Inflammatory macrophage (primary cell): ENCODE results near the gene ASB6.
A peak's percentile ranks its signal among the peaks of the same experiment; 100 is the strongest.

ENCODE experiments used
- DNase-seq, 2 donors: peaks; one replicate each; pipeline ENCODE4 v3.0.0-alpha.2; 2020 to 2022

The ASB6 gene

DNA sequence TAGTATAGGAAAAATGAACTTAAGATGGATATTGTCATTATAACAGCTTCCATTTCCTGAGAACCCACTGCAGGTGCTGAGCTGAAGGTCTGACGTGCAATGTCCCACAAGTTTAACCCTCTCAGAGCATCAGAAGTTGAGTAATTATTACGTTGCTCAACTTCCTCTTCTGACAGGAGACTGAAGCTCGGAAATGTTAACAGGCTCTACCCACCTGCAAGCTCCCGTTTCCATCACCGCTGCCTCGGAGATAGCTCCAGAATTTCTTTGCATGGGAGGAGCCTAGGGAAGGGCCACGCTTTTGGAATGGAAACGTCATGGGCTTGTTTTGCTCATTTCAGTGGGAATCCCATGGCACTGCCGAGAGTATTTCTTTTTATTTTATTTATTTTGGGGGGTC is 17.0 kb downstream of the ASB6 start:
- peak; percentile 74 to 78 for DNase-seq

DNA sequence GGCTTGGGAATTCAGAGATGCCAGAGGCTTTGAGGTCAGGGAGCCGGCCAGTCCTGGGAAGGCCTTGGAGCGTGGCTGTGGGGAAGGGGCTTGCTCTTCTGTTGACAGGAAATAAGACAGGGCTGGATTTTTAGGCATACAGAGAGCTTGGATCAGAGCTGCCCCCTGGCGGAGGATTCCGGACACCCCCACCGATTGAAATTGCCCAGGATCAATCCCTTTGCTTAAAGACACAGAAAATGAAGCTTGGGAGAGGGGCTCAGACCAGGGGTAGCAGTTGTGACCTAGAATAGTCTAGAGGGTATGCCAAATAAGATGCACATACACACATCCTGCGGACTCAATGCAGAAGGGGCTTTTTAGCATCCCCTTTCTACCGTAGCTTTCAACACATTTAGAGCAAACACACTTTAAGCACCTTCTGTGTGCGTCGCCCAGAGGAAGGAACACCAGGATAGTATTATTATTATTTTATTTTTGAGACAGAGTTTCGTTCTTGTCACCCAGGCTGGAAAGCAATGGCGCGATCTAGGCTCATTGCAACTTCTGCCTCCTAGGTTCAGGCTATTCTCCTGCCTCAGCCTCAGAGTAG is 17.7 kb downstream of the ASB6 start:
- peak; percentile 50 to 54 for DNase-seq

DNA sequence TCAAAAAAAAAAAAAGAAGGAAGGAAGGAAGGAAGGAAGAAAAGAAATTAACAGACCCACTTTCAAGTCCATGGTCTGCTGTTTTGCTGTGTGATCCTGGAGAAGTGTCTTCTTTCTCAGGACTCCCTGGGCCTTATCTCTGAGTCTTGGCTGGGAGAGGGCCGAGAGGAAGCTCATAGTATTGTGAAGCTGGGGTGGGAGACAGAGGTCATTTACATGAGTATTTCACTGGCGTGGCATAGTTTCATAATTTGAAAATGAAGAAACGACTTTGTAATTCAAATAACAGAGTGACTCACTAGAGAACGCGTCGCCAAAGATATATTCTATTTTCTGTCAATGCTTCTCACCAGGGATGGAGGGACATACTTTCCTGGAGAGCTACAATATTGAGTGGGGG is 18.6 kb downstream of the ASB6 start:
- peak; percentile 82 to 94 for DNase-seq

DNA sequence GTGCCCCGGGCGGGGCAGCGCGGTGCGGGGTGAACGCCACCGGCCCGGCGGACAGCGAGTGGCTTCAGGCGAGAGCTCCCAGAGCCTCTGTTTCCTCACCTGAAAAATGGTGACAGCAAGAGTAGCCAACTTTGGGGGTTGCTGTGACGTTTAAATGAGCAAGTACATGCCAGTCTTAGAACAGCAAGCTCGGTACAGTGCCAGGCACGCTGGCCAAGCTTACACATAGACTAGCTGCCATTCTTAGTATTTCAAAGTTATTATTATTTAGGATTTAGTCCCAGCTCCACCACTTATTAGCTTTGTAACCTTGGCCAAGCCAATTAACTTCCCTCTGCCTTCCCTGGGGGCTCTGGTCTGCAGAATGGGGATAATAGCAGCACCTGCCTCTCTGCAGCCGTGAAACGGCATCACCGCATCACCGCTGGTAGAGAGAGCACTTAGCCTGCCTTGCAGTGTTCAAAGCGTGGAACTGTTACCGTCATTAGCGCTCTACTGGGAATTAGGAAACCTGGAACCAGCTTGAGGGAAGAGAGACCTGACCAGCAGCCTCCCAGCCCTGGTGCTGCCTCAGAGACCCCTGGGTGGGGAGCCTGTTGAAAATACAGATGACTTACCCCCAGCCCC is 21.2 kb downstream of the ASB6 start, which contains the start of gene C9orf50:
TSS of gene C9orf50 (minus strand) at position 433 of the 627 bp plus-strand sequence. CDS start 527 bp downstream, outside the sequence.
- no peak for DNase-seq

DNA sequence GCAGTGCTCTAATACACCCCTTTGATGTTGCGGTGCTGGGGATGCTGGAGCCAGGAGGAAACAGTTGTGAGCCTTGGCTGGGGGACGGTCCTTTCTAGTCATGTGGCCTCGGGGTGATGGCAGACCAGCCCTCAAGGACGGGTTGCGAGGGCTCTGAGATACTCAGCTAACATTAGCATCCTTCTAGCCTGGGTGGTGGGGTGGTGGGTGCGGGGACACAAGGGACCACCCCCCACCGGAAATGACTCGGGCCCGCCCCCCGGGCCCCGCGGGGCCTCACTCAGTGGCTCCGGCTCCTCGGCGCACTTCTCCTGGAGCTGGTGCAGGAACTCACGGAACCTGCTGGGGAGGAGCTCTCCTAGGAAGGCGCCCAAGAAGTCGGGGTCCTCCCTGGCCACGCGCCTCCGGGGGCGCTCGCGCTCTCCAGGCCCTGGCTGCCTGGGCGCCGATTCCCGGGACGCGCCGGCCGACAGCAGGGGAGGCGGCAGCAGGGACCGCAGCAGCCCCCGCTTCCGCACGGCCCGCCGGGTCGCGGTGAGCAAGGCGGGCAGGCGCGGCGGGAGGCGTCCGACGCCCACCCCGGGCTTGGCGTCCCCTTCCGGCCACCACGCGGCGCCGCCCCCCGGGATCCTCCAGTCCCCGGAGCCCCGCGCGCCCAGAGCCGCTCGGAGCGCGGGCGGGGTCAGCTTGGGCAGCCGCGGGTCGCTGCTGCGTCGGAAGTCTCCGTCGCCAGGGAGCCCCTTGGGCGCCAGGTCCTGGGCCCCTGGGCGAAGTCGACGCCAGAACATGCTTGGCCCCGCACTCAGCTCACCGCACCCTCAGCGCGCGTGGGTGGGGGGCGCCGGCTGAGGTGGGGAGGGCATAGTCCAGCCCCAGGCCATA is 21.9 kb downstream of the ASB6 start:
- peak in 1 of 2 donors; percentile 44 for DNase-seq

DNA sequence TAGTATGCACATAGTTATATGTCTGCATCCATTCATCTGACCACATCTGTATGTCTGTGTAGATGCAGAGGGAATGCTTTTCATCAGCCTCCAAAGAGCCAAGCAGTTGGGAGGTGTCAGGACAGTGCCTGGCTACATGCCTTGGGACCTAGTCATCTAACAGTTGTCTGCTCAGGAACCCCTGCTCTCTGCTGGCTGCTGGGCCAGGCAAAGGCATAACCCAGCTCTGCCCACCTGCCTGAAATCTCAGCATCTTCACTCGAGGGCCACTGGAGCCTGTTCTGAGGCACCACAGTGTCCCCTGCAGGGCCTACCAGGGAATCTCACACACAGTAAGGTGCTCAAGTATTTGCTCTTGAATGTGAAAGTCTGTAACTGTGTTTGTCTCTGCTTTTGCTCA is 24.8 kb downstream of the ASB6 start:
- peak in 1 of 2 donors; percentile 61 for DNase-seq

DNA sequence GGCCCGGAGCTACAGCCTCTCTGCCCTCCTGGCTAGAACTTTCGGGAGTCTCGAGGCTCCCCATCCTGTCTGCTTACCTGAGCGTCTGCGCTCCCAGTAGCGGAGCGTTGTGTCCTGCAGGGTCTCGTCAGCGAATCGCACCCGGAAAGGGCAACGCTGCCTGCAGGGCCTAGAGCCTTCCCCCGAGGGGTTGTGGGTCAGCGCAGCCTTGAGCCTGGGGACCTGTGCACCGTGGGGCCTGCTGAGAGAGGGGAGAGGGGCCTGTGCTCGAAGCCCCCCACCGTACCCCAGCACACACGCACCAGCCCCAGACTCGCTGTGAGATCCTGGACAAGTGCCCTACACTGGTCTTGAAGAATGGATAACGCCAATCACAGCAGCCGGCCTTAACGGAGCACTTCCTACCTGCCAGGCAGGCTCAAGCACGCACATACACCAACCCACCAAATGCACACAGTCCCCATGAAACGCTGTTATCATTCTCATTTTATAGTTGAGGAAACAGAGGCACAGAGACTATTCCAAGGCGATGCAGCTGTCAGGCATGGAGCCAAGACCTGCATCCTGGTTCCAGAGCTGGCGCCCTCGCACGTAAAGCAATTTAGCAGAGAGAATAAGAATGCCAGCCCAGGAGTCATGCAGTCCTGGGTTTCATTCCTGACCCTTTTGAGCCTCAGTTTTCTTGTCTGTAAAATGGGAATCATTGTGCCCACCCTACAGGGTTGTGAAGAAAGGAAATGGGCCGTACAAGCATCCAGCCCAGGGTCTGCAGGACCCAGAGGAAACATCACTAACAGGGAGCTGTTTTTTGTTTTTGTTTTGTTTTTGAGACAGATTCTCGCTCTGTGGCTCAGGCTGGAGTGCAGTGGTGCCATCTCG is 26.3 kb downstream of the ASB6 start:
- no peak for DNase-seq

DNA sequence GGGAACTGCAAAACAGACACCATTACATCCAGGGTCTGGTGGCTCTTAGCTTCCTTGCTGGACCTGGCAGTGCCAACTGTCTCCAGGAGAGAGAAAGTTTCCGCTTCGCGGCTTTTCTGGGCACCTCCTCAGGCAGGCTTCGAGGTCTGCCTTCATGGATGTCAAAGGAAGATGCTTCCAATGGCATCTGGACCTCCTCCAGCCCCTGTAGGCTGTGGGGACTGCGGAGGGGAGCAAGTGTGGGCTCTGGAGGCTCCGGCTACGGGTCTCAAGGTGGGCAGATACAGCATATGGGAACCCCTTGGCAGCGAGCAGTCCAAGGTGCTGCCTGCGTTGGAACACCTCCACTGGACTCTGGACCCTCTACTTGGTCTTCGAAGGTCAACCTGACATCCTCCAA is 27.0 kb downstream of the ASB6 start:
- DNase-seq: no peak

DNA sequence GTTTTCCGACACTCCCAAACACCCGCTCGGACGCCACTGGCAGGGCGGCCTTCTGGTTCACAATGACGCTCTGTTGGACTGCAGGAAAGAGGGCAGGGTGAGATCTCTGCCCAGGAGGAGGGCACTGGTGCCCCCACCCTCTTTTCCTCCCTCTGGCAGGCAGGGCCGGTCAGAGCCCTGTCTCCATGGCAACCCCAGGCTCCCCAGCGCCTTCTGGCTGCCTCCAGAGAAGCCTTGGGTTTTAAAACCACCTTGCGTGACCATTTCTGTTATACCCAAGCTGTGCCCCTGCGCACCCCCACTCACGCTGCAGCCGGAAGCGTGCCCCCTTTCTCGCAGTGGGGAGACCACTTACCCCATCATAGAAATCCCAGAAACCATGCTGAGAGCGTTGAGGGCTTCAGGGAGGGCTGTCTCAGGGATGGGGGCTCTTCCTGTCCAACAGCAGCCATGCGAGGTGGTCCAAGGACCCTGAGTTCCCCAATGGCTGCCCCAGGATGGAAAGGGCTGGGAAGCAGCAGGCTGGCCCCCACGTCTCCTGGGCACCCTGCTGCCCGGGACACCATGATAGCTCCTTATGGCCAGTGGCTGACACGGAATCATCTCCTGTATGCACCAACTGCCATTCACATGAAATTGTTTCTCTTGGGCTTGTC is 28.3 kb downstream of the ASB6 start:
- no peak for DNase-seq

DNA sequence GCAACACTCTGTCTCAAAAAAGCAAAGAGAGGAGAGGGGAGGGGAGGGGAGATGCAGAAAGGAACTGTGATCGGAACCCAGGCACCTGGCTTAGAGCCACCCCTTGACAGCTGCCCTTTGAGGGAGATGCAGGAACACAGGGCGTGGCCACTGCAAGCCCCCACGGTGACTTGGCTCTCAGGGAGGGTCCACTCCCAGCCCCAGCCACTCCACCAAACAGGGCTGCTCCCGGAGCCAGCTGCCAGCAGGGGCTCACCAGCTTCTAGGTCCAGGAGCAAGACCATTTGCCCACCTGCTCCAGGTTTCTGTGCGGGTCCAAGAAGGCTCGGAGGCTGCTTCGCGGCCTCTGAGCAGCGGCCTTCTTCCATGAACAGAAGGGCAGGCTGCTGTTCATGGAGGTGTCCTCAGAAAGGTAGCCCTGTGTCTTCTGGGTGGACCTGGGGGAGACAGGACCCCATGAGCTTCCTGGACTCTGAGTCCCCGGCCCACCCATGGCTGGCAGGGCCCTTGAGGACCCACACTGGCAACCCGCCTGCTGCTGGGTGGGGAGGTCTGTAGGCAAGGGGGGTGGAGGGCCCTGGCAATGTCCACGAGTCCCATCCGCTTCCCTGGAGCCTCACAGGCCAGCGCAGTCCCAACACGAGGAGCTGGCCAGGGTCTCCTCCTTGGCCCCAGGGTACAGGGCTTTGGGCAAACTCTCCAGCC is 29.0 kb downstream of the ASB6 start:
- DNase-seq: no peak

DNA sequence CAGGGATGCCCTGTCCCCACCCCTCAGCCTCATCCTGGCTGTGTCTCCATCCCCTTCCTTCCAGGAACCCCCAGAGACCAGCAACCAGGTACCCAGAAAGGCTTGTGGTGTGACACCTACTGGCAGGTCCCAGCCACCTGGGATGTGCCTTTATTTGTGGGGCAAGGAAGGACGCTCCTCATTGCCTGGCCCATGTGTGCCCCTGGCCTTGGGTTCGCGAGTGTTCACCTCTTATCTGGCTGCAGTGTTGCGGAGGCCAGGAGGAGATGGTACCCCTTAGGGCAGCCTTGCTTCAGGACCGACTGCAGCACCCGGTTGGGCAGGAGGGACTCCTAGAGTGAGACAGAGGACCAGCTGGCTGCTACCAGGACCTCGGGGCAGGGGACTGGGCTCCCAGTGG is 29.8 kb downstream of the ASB6 start:
- DNase-seq: no peak

DNA sequence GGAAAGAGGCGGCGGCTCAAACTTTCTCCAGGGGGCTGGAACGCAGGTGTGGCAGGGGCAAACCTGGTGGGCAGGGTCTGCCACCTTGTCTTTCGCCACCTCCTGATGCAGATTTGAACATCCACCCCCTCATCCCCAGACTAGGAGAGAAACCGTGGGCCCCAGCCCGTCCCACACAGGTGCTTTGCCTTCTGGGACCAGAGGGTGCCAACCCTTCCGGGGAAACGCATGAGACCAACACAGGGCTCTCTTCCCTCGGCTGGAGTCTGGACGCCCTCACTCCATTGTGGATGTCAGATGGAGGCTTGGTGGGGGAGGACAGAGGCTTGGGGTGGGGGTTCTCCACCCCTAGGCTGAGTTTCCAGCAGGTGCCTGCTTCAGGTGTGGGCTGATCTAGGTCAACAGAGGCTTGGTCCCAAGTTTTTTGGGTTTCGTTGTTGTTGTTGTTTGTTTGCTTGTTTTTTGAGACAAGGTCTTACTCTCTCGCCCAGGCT is 30.6 kb downstream of the ASB6 start:
- no peak for DNase-seq

DNA sequence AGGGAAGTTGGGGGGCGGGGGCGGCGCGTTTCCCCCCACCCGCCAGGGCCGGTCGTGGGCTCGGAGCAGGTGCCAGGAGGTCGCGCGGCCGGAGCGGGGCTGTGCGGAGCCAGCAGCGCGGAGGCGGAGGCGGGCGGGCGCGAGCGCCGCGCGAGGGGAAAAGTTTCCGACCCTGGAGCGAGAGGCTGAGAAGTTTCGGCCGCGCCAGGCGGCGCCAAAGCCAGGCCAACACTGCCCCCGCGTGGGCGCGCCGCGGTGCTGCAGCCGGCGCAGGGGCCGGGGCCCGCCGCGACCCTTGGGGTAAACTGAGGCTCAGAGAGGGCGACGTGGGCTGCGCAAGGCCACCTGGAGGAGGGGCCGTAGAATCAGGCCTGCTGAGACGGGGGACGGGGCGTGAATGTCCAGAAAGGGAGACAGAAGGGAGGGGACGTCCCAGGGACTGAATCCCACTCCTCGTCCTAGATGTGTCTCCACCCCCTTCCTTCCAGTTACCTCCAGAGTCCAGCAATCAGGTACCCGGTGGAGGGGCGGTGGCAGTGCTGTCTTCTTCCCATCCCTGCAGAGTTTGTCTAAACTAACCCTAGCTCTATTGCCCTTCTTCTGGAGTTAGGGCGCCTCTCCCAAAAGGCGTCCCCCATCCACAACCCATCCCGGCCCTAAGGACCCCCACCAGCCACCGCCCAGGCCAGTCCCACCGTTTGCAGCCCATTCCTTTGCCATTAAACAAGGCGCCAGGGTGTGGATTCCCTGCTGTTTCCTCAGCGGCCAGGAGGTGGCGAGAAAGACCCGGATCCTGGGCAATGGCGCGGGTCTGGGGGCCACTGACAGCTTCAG is 31.3 kb downstream of the ASB6 start:
- DNase-seq: peak; percentile 58 to 72

DNA sequence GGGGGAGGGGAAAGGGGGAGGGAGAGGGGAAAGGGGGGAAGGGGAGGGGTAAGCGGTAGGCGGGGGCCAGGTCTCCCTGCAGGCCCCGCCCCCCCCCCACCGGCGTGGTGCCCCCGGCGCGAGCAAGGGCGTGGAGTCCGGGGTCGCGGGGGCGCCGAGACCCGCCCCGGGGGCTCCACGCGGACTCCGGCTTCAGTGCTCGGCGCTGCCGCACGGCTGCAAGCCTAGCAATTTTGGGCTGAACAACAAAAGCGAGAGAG is 31.8 kb downstream of the ASB6 start:
- no peak for DNase-seq

DNA sequence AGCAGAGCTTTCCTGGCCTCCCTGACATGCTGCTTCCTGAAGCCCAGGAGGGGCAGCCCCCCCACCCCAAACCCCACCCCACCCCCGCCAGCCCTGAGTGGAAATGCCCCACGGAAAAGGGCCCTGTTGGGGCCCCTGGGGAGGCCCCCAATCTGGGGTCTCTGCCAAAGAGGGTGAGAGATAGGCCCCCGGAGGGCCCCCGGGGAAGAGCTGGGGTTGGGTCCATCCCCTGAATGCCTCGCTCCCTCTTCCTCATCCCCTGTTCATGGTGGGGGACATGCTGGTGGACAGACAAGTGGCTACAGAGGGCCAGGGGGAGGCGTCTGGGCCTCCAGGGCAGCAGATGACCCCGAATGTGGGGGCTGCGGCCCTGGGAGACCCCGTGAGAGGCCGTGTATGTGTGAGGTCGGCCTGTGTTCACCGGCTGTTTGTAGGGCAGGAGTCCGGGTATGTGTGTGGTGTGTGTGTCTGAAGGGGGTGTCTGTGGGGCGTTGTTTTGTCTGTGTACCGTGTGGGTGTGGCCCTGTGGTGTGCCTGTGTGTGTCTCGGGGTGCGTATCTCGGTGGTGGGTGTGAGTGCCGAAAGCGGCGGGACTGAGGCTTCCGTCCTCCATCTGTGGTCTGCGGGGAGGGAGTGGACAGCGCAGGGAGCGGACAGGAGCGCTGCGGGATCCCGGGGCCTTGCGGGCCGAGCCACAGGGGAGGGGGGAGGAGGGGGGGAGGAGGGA is 32.3 kb downstream of the ASB6 start:
- peak in 1 of 2 donors; percentile 50 for DNase-seq

DNA sequence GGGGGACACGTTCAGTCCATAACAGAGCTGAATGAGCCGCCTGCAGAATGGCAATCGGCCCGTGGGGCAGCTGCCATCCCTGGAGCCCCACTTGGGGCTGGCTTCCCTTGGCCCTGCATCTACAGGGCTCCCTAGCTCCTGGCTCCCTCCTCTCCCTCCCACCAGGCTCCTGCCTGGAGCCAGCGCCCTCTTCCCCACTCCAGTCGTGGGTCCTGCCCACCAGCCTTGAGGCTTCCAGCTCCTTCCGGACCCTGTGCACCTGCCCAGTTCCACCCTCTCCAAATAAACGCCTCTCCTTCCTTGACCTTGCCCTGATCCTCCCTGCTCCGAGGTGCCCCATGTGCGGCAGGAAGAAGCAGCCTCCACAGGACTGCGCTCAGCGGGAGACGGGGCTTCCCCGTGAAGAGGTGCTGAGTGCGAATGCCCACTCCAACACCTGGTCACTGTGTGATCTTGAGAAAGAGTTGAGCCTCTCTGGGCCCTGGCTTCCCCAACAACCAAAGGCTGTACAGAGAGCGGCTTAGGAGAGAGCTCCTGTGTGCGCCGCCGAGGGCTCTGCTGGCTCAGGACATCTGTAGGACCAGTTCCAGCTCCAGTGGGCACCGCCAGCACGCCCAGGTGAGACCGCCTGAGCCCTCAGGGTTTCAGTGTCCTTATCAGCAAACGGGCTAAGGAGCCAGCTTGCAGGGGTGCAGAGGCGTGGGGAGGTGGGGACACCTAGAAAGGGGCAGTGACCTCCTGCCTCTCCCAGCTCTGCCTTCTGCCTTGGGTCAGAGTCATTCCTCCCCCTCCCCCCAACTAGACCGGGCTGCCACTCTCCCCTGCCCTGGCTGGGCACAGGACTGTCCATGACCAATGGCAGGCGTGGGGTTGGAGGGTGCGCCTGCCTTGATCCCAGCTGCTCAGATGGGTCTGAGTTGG is 33.1 kb downstream of the ASB6 start:
- DNase-seq: no peak

DNA sequence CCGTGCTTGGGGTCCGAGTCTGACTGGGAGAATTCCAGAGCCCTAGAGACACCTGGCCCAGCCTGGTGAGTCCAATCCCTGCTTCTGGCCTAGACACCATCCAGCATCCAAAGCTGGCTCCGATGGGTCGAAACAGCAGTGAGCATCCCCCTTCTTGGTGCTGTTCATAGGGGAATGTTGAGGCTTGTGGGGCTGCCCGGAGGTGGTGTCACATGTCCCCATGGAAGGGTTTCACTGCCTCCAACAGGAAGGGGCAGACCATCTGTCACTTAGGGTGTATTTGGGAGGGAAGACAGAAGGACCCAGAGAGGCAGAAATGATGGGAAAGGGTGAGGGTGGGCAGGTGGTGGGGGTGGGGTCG is 34.9 kb downstream of the ASB6 start:
- DNase-seq: no peak

DNA sequence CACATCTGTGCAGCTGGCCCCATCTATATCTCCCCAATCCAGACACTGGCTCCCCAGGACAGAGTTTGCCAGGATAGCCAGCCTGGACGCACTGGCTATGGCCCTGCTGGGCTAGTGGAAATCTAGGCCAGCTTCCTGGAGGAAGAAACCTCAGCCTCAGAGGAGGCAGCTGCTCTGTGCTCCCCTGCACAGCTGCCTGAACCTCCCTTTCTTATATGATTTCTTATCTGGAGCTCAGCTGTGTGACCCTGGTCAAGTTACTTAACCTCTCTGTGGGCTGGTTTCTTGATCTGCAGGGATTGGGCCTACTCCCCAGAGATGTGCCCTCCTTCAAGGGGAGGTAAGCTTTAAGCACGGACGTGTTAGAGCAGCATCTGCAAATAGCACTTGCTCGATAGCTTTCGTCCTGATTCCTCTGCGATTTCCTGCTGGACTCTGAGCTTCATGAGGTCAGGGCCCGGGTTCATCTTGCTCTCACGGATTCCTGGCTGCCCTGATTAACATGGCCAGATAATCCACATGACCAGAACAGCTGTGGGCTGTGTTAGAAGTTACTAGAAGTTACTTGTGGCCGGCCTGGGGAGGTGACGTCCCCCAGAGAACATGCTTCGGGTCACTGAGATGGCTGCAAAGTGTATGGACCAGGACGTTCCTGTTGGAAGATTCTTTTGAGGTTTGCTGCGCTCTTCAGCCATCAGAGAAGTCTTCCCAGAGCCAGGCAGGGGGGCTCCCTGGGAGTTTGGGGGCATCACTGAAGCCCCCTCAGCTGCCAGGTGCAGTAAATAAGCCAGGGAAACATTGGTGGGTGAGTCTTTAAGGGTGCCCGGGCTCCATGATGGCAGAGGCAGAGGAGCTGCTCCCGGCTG is 35.6 kb downstream of the ASB6 start:
- DNase-seq: no peak
